ENCODE measurements around the gene SSTR5.

GRCh38 chr16:1036726-1037393, 35.7 kb upstream of the SSTR5 start:
- no peak for TF ChIP-seq POLR2A (IDR thresholded peaks at IDR 0.05; ENCODE audit: low read depth, low read length)
- no peak for TF ChIP-seq SIX5 (IDR thresholded peaks at IDR 0.05; ENCODE audit: low read depth, low read length, severe bottlenecking)

All from GM12878 (cell line).